Fibroblast of lung (primary cell): Measurements from ENCODE around the gene CCDC88C. TPM values are rescaled to one million over a fixed set of nuclear protein-coding genes. Genes with fewer than 3 reads are reported as not detected.
"Not testable (repeated sequence)": the region's sequence is repeated elsewhere in the genome, so short reads cannot be mapped to it uniquely, and the experiment has no call there.

Experiments used
- DNase-seq, 2 donors: peaks; one replicate each; pipeline versions ENCODE4 v3.0.0 to v3.0.0-alpha.2; 2010; ENCODE audit warnings: low read depth in 2 of 2
- H2AFZ ChIP-seq: 2 replicates; pipeline ENCODE4 v1.5.1; 2012; ENCODE audit warnings: low read length, control low read depth, inconsistent platforms
- H3K27ac ChIP-seq: 2 replicates; pipeline ENCODE4 v1.5.1; 2011; ENCODE audit warnings: low read length, control low read depth; ENCODE audit not compliant: insufficient read depth
- H3K27me3 ChIP-seq: 2 replicates; pipeline ENCODE4 v1.5.1; 2011; ENCODE audit warnings: mild to moderate bottlenecking, low read length; ENCODE audit not compliant: control insufficient read depth, insufficient read depth
- H3K36me3 ChIP-seq: 2 replicates; pipeline ENCODE4 v1.5.1; 2011; ENCODE audit warnings: low read length; ENCODE audit not compliant: control insufficient read depth, insufficient read depth
- H3K4me1 ChIP-seq: 2 replicates; pipeline ENCODE4 v1.5.1; 2011; ENCODE audit warnings: low read length; ENCODE audit not compliant: control insufficient read depth, insufficient read depth; ENCODE audit errors: extremely low read depth
- H3K4me2 ChIP-seq: 2 replicates; pipeline ENCODE4 v1.5.1; 2011; ENCODE audit warnings: low read length, control low read depth; ENCODE audit not compliant: insufficient read depth; ENCODE audit errors: extremely low read depth
- H3K4me3 ChIP-seq, 4 experiments: fragments of 200-600 bp in 1 of 4; sonication (generic) in 1 of 4; replicated peaks in 1 of 4; 2 replicates each; pipeline ENCODE4 v1.5.1; 2011 to 2016; ENCODE audit warnings: low read length in 4 of 4, low read depth in 3 of 4, mild to moderate bottlenecking in 3 of 4, control low read depth in 2 of 4, inconsistent platforms in 1 of 4, mixed read lengths in 1 of 4; ENCODE audit not compliant: insufficient read depth in 1 of 4; ENCODE audit errors: control extremely low read depth in 1 of 4
- H3K79me2 ChIP-seq: 2 replicates; pipeline ENCODE4 v1.5.1; 2012; ENCODE audit warnings: mild to moderate bottlenecking, low read length, inconsistent platforms; ENCODE audit not compliant: control insufficient read depth, insufficient read depth
- H3K9ac ChIP-seq: 2 replicates; pipeline ENCODE4 v1.5.1; 2011; ENCODE audit warnings: mild to moderate bottlenecking, low read length, control low read depth; ENCODE audit not compliant: insufficient read depth
- H3K9me3 ChIP-seq: 2 replicates; pipeline ENCODE4 v1.5.1; 2012; ENCODE audit warnings: low read depth, low read length; ENCODE audit not compliant: control insufficient read depth, insufficient read depth
- H4K20me1 ChIP-seq: 2 replicates; pipeline ENCODE4 v1.5.1; 2011; ENCODE audit warnings: low read length; ENCODE audit not compliant: control insufficient read depth, insufficient read depth; ENCODE audit errors: extremely low read depth
- CTCF ChIP-seq, 2 donors: IDR thresholded peaks in 1 of 2; conservative IDR thresholded peaks in 1 of 2; 1 replicate in 1 of 2; 2 replicates in 1 of 2; pipeline ENCODE4 v1.5.1; 2011 to 2012; ENCODE audit warnings: low read length in 2 of 2, control low read depth in 1 of 2, inconsistent platforms in 1 of 2, low read depth in 1 of 2, mild to moderate bottlenecking in 1 of 2
- EZH2 ChIP-seq: IDR thresholded peaks from 2 replicates; pipeline ENCODE4 v1.5.1; 2012; ENCODE audit warnings: low read length, control low read depth, mild to moderate bottlenecking; ENCODE audit errors: missing control alignments
- polyA plus RNA-seq, 2 donors: library from polyadenylated mRNA; depleted of rRNA in 1 of 2; stranded (reverse) in 1 of 2; unstranded in 1 of 2; fragments of >200 nt; gene quantifications; 2 replicates each; pipeline ENCODE4 v1.2.1, GENCODE V29; 2011 to 2012; ENCODE audit warnings: missing spikeins in 1 of 2
- total RNA-seq: library from RNA; depleted of rRNA; stranded (reverse); fragments of >200 nt; gene quantifications from 2 replicates; pipeline ENCODE4 v1.2.1, GENCODE V29; 2014

Gene CCDC88C
- total and polyA plus RNA-seq, 2 donors (not counting 1 experiment from before 2014, with no cell fraction given), result 0.02 to 0.17 TPM

GRCh38 chr14:91444335-91445020, 26.9 kb upstream of the CCDC88C start:
- no peak for DNase-seq
- Histone ChIP-seq H4K20me1 (no peaks in the 10 kb centered on the region), H3K4me1 (no peaks in the 10 kb centered on the region), H2AFZ (no peak overlapping the region), H3K36me3 (no peaks in the 10 kb centered on the region), H3K9me3 (no peaks in the 10 kb centered on the region), H3K27me3 (no peaks in the 10 kb centered on the region), H3K79me2 (no peaks in the 10 kb centered on the region), H3K9ac (no peak overlapping the region), H3K4me2 (no peak overlapping the region), H3K27ac (no peak overlapping the region), H3K4me3 (no peak overlapping the region)
- TF ChIP-seq EZH2 (no peak), CTCF (conservative IDR thresholded peaks at IDR 0.05 in 1 of 2, IDR thresholded peaks at IDR 0.05 in 1 of 2; ENCODE audit: low read depth in 1 of 2, low read length in 2 of 2) (no peak)

- Histone ChIP-seq H3K9ac (no peak overlapping the region), H3K4me3 (no peak overlapping the region), H3K9me3 (no peaks in the 10 kb centered on the region), H3K79me2 (no peaks in the 10 kb centered on the region), H3K4me2 (no peak overlapping the region), H3K4me1 (no peaks in the 10 kb centered on the region), H3K27me3 (no peaks in the 10 kb centered on the region), H3K36me3 (no peaks in the 10 kb centered on the region), H3K27ac (no peak overlapping the region), H4K20me1 (no peaks in the 10 kb centered on the region), H2AFZ (no peak overlapping the region)
- no peak for TF ChIP-seq EZH2
- no peak for TF ChIP-seq CTCF (conservative IDR thresholded peaks at IDR 0.05 in 1 of 2, IDR thresholded peaks at IDR 0.05 in 1 of 2; ENCODE audit: low read depth in 1 of 2, low read length in 2 of 2)
- no peak for DNase-seq
Observed at GRCh38 chr14:91439345-91439744, 21.7 kb upstream of the CCDC88C start.

- Histone ChIP-seq H3K9ac (no peak overlapping the region), H4K20me1 (no peaks in the 10 kb centered on the region), H3K4me1 (no peaks in the 10 kb centered on the region), H3K27ac (no peak overlapping the region), H3K36me3 (no peaks in the 10 kb centered on the region), H3K9me3 (no peaks in the 10 kb centered on the region), H3K4me3 (no peak overlapping the region), H3K4me2 (no peak overlapping the region), H3K79me2 (no peaks in the 10 kb centered on the region), H2AFZ (no peak overlapping the region), H3K27me3 (no peaks in the 10 kb centered on the region)
- DNase-seq, result no peak
- TF ChIP-seq EZH2, result no peak
- TF ChIP-seq CTCF (conservative IDR thresholded peaks at IDR 0.05 in 1 of 2, IDR thresholded peaks at IDR 0.05 in 1 of 2; ENCODE audit: low read depth in 1 of 2, low read length in 2 of 2), result no peak
Observed at GRCh38 chr14:91438845-91439244, 21.2 kb upstream of the CCDC88C start.

GRCh38 chr14:91436266-91436665, 18.6 kb upstream of the CCDC88C start:
- not testable (repeated sequence) for H3K4me3 ChIP-seq, H3K9ac ChIP-seq, H3K27ac ChIP-seq, DNase-seq, H2AFZ ChIP-seq, H3K9me3 ChIP-seq, H4K20me1 ChIP-seq, H3K36me3 ChIP-seq, H3K79me2 ChIP-seq, H3K4me1 ChIP-seq, H3K4me2 ChIP-seq, H3K27me3 ChIP-seq
